ENCODE data around the gene HS2ST1.

Gene HS2ST1

DNA sequence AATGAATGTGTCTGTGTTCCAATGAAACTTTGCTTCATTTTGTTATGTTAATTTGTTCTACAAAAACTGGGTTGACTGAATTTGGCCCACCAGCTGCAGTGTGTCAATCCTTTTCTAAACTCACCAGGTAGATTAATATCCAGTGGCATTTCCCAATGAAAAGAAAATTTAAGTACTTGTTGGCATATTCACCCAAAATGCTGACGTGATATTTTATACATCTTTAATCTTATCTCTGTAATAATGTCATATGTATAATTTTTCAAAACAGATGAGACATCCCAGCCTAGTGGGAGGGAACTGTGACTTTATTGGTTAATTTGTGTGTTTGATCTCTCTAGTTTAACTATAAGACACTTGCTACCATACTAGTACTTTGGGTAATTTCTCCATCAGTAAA is 8.6 kb upstream of the HS2ST1 start:
- Histone ChIP-seq H4K20me1 (ENCODE audit: insufficient read depth, low read length) (no peaks in the 10 kb centered on the region), H3K4me1 (ENCODE audit: insufficient read depth, low read length, severe bottlenecking) (peaks cover 4% of the 10 kb centered on the region), H3K4me2 (ENCODE audit: low read length) (no peak overlapping the region), H2AFZ (ENCODE audit: low read length) (no peak overlapping the region), H3K9me2 (ENCODE audit: low read depth, low read length) (no peaks in the 10 kb centered on the region), H3K36me3 (ENCODE audit: insufficient read depth, low read length) (peaks cover 86% of the 10 kb centered on the region), H3K4me3 (ENCODE audit: low read depth, low read length, poor library complexity, severe bottlenecking) (no peak overlapping the region), H3K9me3 (ENCODE audit: low read length) (no peaks in the 10 kb centered on the region), H3K9ac (ENCODE audit: low read length) (no peak overlapping the region), H3K79me2 (ENCODE audit: insufficient read depth, low read length) (peaks cover 90% of the 10 kb centered on the region), H3F3A (ENCODE audit: insufficient read depth, low read length) (no peaks in the 10 kb centered on the region), H3K27me3 (ENCODE audit: insufficient read depth, low read length) (no peaks in the 10 kb centered on the region), H3K27ac (ENCODE audit: low read depth, low read length, poor library complexity, severe bottlenecking) (no peak overlapping the region)
- TF ChIP-seq, protein P1, sequence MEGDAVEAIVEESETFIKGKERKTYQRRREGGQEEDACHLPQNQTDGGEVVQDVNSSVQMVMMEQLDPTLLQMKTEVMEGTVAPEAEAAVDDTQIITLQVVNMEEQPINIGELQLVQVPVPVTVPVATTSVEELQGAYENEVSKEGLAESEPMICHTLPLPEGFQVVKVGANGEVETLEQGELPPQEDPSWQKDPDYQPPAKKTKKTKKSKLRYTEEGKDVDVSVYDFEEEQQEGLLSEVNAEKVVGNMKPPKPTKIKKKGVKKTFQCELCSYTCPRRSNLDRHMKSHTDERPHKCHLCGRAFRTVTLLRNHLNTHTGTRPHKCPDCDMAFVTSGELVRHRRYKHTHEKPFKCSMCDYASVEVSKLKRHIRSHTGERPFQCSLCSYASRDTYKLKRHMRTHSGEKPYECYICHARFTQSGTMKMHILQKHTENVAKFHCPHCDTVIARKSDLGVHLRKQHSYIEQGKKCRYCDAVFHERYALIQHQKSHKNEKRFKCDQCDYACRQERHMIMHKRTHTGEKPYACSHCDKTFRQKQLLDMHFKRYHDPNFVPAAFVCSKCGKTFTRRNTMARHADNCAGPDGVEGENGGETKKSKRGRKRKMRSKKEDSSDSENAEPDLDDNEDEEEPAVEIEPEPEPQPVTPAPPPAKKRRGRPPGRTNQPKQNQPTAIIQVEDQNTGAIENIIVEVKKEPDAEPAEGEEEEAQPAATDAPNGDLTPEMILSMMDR (IDR thresholded peaks at IDR 0.05; ENCODE audit: low read length), result no peak
- no peak for TF ChIP-seq EZH2 (IDR thresholded peaks at IDR 0.05; ENCODE audit: borderline replicate concordance, low read length)

DNA sequence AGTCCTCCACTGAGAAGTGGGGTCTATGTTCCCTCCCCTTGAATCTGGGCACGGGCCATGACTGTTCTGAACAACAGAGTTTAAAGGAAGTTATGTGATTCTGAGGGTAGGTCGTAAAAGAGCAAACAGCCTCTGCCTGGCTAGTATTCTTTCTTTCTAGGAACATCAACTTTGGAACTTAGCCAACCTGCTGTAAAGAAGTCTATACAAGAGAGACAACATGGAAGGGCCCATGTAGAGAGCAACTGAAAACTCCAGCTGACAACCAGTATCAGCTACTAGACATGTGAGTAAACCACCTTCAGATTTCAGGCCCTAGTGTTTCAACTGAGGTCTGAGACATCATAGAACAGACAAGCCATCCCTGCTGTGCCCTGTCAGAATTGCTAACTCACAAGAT is 8.0 kb upstream of the HS2ST1 start:
- Histone ChIP-seq H3K9ac (ENCODE audit: low read length) (no peak overlapping the region), H3K4me2 (ENCODE audit: low read length) (no peak overlapping the region), H3K27me3 (ENCODE audit: insufficient read depth, low read length) (no peaks in the 10 kb centered on the region), H3K4me1 (ENCODE audit: insufficient read depth, low read length, severe bottlenecking) (peaks cover 8% of the 10 kb centered on the region), H3K79me2 (ENCODE audit: insufficient read depth, low read length) (peaks cover 90% of the 10 kb centered on the region), H3F3A (ENCODE audit: insufficient read depth, low read length) (no peaks in the 10 kb centered on the region), H3K27ac (ENCODE audit: low read depth, low read length, poor library complexity, severe bottlenecking) (no peak overlapping the region), H4K20me1 (ENCODE audit: insufficient read depth, low read length) (no peaks in the 10 kb centered on the region), H3K4me3 (ENCODE audit: low read depth, low read length, poor library complexity, severe bottlenecking) (no peak overlapping the region), H3K9me2 (ENCODE audit: low read depth, low read length) (no peaks in the 10 kb centered on the region), H2AFZ (ENCODE audit: low read length) (no peak overlapping the region), H3K36me3 (ENCODE audit: insufficient read depth, low read length) (peaks cover 84% of the 10 kb centered on the region), H3K9me3 (ENCODE audit: low read length) (no peaks in the 10 kb centered on the region)
- TF ChIP-seq, protein P1 (IDR thresholded peaks at IDR 0.05; ENCODE audit: low read length), result no peak
- no peak for TF ChIP-seq EZH2 (IDR thresholded peaks at IDR 0.05; ENCODE audit: borderline replicate concordance, low read length)

DNA sequence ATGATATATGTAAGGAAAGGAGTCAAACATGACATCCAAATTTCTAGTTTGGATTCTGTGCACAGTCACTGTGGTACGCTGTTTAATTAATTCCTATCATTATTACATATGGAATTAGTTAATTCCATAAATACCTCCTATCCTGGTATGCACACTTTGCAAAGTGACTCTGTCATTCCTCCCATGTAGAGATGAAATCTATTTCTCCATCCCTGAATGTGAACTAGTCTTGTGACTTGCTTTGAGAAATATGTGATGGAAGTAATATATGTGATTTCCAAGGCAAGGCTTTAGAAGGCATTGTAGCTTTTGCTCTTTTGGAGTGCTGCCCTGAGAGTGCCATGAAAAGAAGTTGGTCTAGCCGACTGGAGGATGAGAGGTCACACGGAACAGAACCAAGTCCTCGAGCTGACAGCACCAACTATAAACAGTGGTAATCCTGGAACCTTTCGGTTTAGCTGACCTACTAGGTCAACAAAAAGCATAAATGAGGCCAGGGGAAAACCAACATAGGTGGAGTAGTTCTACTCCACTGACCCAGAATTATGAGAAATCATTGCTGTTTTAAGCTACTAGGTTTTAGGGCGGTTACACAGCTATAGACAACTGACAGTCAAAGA is 2.0 kb upstream of the HS2ST1 start:
- Histone ChIP-seq H3K4me1 (ENCODE audit: insufficient read depth, low read length, severe bottlenecking) (peaks cover 34% of the 10 kb centered on the region), H3K79me2 (ENCODE audit: insufficient read depth, low read length) (peaks cover 91% of the 10 kb centered on the region), H3K36me3 (ENCODE audit: insufficient read depth, low read length) (peaks cover 39% of the 10 kb centered on the region), H3K27ac (ENCODE audit: low read depth, low read length, poor library complexity, severe bottlenecking) (no peak overlapping the region), H3K4me2 (ENCODE audit: low read length) (peak overlapping the region; percentile 86), H4K20me1 (ENCODE audit: insufficient read depth, low read length) (no peaks in the 10 kb centered on the region), H3F3A (ENCODE audit: insufficient read depth, low read length) (no peaks in the 10 kb centered on the region), H3K9me3 (ENCODE audit: low read length) (no peaks in the 10 kb centered on the region), H3K27me3 (ENCODE audit: insufficient read depth, low read length) (no peaks in the 10 kb centered on the region), H3K9me2 (ENCODE audit: low read depth, low read length) (no peaks in the 10 kb centered on the region), H3K9ac (ENCODE audit: low read length) (peak overlapping the region; percentile 97), H3K4me3 (ENCODE audit: low read depth, low read length, poor library complexity, severe bottlenecking) (peak overlapping the region; percentile 96), H2AFZ (ENCODE audit: low read length) (no peak overlapping the region)
- no peak for TF ChIP-seq EZH2 (IDR thresholded peaks at IDR 0.05; ENCODE audit: borderline replicate concordance, low read length)
- TF ChIP-seq, protein P1 (IDR thresholded peaks at IDR 0.05; ENCODE audit: low read length), result no peak

Measured in OCI-LY1 (cell line).